AG04450 (cell line): ENCODE data around the gene CCDC196. TPM values are rescaled to one million over a fixed set of nuclear protein-coding genes. Genes with fewer than 3 reads are reported as not detected.

ENCODE experiments used
- CTCF ChIA-PET: fragments of 300-600, 350-600 bp; formaldehyde crosslinking; extraction: SDS; loops from one replicate; lab custom pipeline; 2022; ENCODE audit warnings: antibody characterized with exemption, inconsistent platforms; lab: Charles Lee
- POLR2A ChIA-PET: fragments of 350-600 bp; formaldehyde crosslinking; extraction: SDS; loops from one replicate; lab custom pipeline; 2021; ENCODE audit warnings: antibody characterized with exemption, inconsistent platforms; lab: Yijun Ruan, JAX
- DNase-seq: peaks from one replicate; pipeline ENCODE4 v3.0.0-alpha.2; 2011; ENCODE audit warnings: low read depth, low spot score
- H3K27ac ChIP-seq: one replicate; pipeline ENCODE4 v1.5.1; 2012; ENCODE audit warnings: low read depth, low read length, control low read depth
- H3K27me3 ChIP-seq: one replicate; pipeline ENCODE4 v1.6.0; 2012; ENCODE audit warnings: low read length; ENCODE audit not compliant: control insufficient read depth, insufficient read depth
- H3K4me3 ChIP-seq: 2 replicates; pipeline ENCODE4 v1.5.1; 2011; ENCODE audit warnings: mild to moderate bottlenecking, low read depth, low read length, control low read depth
- H3K9me3 ChIP-seq: 2 replicates; pipeline ENCODE4 v1.5.1; 2012; ENCODE audit warnings: low read length; ENCODE audit not compliant: control insufficient read depth, insufficient read depth
- polyA minus RNA-seq: library from RNA; depleted of rRNA, polyadenylated mRNA; stranded (reverse); fragments of >200 nt; gene quantifications from 2 replicates; pipeline ENCODE4 v1.2.3, GENCODE V29; 2011; rRNA and poly(A)+ RNA removed
- polyA plus RNA-seq: library from polyadenylated mRNA; depleted of rRNA; stranded (reverse); fragments of >200 nt; gene quantifications from 2 replicates; pipeline ENCODE4 v1.2.3, GENCODE V29; 2011; rRNA removed
- TF ChIP-seq, protein P1 (sequence below): IDR thresholded peaks from 2 replicates; pipeline ENCODE4 v1.5.1; 2011; ENCODE audit warnings: low read depth, low read length, control low read depth, inconsistent platforms

The CCDC196 gene
- polyA plus RNA-seq (not detected in 2 replicates), polyA minus RNA-seq (not detected in 2 replicates)

DNA sequence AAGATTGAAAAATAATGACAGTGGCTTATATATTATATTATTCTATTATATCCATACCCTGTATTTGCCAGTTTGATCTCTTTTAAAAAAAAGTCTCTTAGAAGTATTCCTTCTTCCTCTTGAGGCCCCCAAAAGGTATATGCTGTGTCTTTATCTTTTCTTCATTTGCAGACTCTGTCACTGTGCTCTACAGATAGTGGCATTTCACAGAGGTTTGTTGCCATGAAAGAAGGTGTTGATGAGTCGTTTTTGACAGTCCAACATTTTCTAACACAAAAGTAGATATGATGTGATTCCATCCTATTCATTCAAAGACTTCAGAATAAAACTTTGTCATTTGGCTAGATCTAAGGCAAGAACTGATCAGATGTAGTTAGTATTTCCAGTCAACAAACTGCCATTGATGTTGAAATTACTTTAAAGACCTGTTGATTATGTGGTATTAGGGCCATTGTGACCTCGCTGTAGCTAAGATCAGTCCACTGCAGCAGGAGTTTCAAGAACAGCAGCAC is at the start of gene CCDC196:
CCDC196 (plus strand) TSS at position 462 of the 512 bp plus-strand sequence. CDS start 132 bp downstream, outside the sequence.
- H3K9me3 ChIP-seq: no peaks in the 10 kb centered on the region
- H3K27ac ChIP-seq: no peak within 1 kb of the TSS
- TF ChIP-seq, protein P1, sequence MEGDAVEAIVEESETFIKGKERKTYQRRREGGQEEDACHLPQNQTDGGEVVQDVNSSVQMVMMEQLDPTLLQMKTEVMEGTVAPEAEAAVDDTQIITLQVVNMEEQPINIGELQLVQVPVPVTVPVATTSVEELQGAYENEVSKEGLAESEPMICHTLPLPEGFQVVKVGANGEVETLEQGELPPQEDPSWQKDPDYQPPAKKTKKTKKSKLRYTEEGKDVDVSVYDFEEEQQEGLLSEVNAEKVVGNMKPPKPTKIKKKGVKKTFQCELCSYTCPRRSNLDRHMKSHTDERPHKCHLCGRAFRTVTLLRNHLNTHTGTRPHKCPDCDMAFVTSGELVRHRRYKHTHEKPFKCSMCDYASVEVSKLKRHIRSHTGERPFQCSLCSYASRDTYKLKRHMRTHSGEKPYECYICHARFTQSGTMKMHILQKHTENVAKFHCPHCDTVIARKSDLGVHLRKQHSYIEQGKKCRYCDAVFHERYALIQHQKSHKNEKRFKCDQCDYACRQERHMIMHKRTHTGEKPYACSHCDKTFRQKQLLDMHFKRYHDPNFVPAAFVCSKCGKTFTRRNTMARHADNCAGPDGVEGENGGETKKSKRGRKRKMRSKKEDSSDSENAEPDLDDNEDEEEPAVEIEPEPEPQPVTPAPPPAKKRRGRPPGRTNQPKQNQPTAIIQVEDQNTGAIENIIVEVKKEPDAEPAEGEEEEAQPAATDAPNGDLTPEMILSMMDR: no peak
- ChIA-PET CTCF (no interaction called here), POLR2A (no interaction called here)
- H3K4me3 ChIP-seq: no peak within 1 kb of the TSS
- DNase-seq: no peak
- H3K27me3 ChIP-seq: peaks cover 4% of the 10 kb centered on the region

GRCh38 chr14:66440801-66441200 is 45.4 kb upstream of the CCDC196 start:
- Histone ChIP-seq H3K27me3 (no peaks in the 10 kb centered on the region), H3K27ac (no peak overlapping the region), H3K9me3 (no peaks in the 10 kb centered on the region), H3K4me3 (no peak overlapping the region)
- no peak for DNase-seq
- TF ChIP-seq, protein P1: no peak
- ChIA-PET POLR2A (no interaction called here), CTCF (no interaction called here)

DNA sequence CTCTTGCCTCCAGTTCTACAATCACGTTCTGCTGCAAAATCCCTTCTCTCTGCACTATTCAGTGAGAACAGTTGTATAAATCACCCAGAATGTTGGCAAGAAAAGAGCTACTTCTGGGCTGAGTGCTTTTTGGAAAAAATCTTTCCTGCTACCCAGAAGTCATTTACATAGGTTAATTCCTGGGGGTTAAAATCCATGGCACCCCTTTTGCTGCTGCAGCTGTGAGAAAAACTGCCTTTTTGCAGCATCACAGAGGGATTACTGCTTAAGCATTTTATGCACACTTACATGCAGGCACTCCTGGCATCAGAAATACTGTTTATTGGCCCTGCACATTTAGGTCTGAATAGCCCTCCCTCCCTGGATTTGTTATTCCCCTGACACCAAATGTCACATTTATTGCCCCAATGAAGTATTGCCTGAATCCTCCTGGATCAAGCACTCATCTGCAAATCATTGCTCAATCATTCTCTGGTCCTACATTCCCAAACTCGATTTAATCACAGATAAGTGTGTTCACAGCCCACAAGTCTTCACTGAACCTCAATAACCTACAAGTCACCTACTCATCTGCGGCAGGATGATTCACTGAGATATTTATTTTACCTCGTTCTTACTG is 43.1 kb upstream of the CCDC196 start:
- ChIA-PET POLR2A (no interaction called here), CTCF (interaction anchor here (1.1 kb wide), 1 partner anchor 84 kb away, joined by 3 read pairs; no protein-coding TSS in a partner anchor)

DNA sequence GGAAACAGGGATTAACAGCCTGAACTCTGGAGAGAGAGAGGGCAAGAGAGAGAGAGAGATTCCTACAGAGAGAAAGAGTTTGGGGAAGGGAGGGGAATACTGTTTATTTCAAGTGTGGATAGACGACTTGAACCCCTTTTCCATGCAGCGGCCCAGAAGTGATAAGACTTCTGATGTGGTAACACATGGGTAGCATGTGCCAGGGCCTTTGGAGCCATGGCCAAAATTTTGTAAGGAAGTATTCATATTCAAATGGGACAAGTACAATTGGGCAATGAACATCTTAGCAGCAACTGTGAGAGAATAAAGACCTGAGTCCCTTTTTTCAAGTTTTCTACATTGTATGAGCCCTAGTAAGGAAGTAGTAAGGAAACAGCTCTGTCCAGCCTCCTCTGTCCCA is 42.4 kb upstream of the CCDC196 start:
- CTCF ChIA-PET: interaction anchor here (1.1 kb wide), 1 partner anchor 84 kb away, joined by 3 read pairs; no protein-coding TSS in a partner anchor
- H3K27me3 ChIP-seq: no peaks in the 10 kb centered on the region
- POLR2A ChIA-PET: no interaction called here
- no peak overlapping the region for H3K4me3 ChIP-seq
- no peak for DNase-seq
- H3K9me3 ChIP-seq: no peaks in the 10 kb centered on the region
- no peak overlapping the region for H3K27ac ChIP-seq
- TF ChIP-seq, protein P1: no peak

More for the DNA sequence above, 43.1 kb upstream of the CCDC196 start:
- Histone ChIP-seq H3K9me3 (no peaks in the 10 kb centered on the region), H3K27ac (no peak overlapping the region), H3K4me3 (no peak overlapping the region), H3K27me3 (no peaks in the 10 kb centered on the region)
- TF ChIP-seq, protein P1: no peak
- DNase-seq: no peak

GRCh38 chr14:66444271-66444927 is 41.8 kb upstream of the CCDC196 start:
- POLR2A ChIA-PET: no interaction called here
- no peak overlapping the region for H3K27ac ChIP-seq
- no peak overlapping the region for H3K4me3 ChIP-seq
- CTCF ChIA-PET: interaction anchor here (1.1 kb wide), 1 partner anchor 85 kb away, joined by 3 read pairs; no protein-coding TSS in a partner anchor
- TF ChIP-seq, protein P1: no peak
- DNase-seq: no peak
- H3K9me3 ChIP-seq: no peaks in the 10 kb centered on the region
- no peaks in the 10 kb centered on the region for H3K27me3 ChIP-seq
